HG03280 (cell line): ENCODE results near the gene EEF1AKMT3.

Experiments
- ATAC-seq: cut with Tn5 transposase; IDR thresholded peaks from one replicate; pipeline ENCODE4 v1.9.1; 2021; ENCODE audit warnings: mild to moderate bottlenecking, moderate library complexity; ENCODE audit not compliant: unreplicated experiment

Gene EEF1AKMT3

GRCh38 chr12:57772429-57773322 lies at the start of gene EEF1AKMT3:
EEF1AKMT3 (plus strand) TSS chr12:57772614; CDS start chr12:57772725, 111 bp downstream.
- peak; percentile 15 for ATAC-seq

GRCh38 chr12:57722716-57723629 lies 49.4 kb upstream of the EEF1AKMT3 start:
- ATAC-seq: no peak

GRCh38 chr12:57723630-57723962 lies 48.8 kb upstream of the EEF1AKMT3 start:
- no peak for ATAC-seq

- no peak for ATAC-seq
Observed at GRCh38 chr12:57724003-57724935, 48.1 kb upstream of the EEF1AKMT3 start.

- ATAC-seq: no peak
Observed at GRCh38 chr12:57724936-57725740, 47.3 kb upstream of the EEF1AKMT3 start.

- no peak for ATAC-seq
Observed at GRCh38 chr12:57725851-57726150, 46.6 kb upstream of the EEF1AKMT3 start.

GRCh38 chr12:57726151-57726883 lies 46.1 kb upstream of the EEF1AKMT3 start:
- ATAC-seq: no peak

- ATAC-seq: no peak
Observed at GRCh38 chr12:57726884-57727757, 45.3 kb upstream of the EEF1AKMT3 start.

GRCh38 chr12:57727758-57728395 lies 44.5 kb upstream of the EEF1AKMT3 start:
- ATAC-seq: no peak

GRCh38 chr12:57729321-57729844 lies 43.0 kb upstream of the EEF1AKMT3 start:
- ATAC-seq: no peak

GRCh38 chr12:57730336-57731067 lies 41.9 kb upstream of the EEF1AKMT3 start:
- ATAC-seq: no peak

- ATAC-seq: no peak
Observed at GRCh38 chr12:57731411-57732080, 40.9 kb upstream of the EEF1AKMT3 start.

- ATAC-seq: no peak
Observed at GRCh38 chr12:57732270-57732669, 40.1 kb upstream of the EEF1AKMT3 start.

GRCh38 chr12:57732726-57733593 lies 39.5 kb upstream of the EEF1AKMT3 start:
- no peak for ATAC-seq

GRCh38 chr12:57733928-57734327 lies 38.5 kb upstream of the EEF1AKMT3 start:
- ATAC-seq: no peak
